ENCODE measurements around the gene TAAR2.

Gene TAAR2

DNA sequence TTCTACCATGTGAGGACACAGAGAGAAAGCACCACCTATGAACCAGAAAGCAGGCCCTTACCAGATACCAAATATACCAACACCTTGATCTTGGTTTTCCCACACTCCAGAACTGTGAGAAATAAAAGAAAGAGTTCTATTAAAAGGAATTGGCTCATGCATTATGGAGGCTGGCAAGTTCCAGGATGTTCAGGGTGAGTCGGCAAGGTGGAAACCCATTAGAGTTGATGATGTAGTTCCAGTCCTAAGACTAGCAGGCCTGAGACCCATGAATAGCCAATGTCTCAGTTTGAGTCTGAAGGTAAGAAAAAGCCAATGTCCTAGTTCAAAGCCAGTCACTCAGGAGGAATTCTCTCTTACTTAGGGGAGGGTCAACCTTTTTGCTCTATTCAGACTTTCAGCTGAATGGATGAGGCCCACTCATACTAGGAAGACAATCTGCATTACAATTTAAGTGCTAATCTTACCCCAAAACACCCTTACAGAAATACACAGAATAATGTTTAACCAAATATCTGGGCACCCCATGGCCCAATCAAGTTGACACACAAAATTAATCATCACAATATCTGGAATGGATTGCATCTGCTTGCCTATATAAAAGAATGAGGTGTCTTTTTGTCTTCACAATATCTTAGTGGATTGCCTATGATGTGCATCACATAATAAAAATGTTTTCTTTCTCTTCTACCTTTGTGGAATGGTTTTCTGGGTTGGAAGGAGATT lies 40.4 kb upstream of the TAAR2 start:
- H3K4me3 ChIP-seq (ENCODE audit: low read depth, low read length), result no peak overlapping the region
- no peak for DNase-seq (ENCODE audit: low read depth)
- TF ChIP-seq, protein P1, sequence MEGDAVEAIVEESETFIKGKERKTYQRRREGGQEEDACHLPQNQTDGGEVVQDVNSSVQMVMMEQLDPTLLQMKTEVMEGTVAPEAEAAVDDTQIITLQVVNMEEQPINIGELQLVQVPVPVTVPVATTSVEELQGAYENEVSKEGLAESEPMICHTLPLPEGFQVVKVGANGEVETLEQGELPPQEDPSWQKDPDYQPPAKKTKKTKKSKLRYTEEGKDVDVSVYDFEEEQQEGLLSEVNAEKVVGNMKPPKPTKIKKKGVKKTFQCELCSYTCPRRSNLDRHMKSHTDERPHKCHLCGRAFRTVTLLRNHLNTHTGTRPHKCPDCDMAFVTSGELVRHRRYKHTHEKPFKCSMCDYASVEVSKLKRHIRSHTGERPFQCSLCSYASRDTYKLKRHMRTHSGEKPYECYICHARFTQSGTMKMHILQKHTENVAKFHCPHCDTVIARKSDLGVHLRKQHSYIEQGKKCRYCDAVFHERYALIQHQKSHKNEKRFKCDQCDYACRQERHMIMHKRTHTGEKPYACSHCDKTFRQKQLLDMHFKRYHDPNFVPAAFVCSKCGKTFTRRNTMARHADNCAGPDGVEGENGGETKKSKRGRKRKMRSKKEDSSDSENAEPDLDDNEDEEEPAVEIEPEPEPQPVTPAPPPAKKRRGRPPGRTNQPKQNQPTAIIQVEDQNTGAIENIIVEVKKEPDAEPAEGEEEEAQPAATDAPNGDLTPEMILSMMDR (IDR thresholded peaks at IDR 0.05; ENCODE audit: low read depth, low read length), result no peak
- TF ChIP-seq POLR2A (IDR thresholded peaks at IDR 0.05; ENCODE audit: extremely low read depth, insufficient read length), result no peak
- TF ChIP-seq, protein P2, sequence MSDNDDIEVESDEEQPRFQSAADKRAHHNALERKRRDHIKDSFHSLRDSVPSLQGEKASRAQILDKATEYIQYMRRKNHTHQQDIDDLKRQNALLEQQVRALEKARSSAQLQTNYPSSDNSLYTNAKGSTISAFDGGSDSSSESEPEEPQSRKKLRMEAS (IDR thresholded peaks at IDR 0.05; ENCODE audit: low read depth, low read length), result no peak
- TF ChIP-seq MYC (IDR thresholded peaks at IDR 0.05; ENCODE audit: low read depth, low read length), result no peak

DNA sequence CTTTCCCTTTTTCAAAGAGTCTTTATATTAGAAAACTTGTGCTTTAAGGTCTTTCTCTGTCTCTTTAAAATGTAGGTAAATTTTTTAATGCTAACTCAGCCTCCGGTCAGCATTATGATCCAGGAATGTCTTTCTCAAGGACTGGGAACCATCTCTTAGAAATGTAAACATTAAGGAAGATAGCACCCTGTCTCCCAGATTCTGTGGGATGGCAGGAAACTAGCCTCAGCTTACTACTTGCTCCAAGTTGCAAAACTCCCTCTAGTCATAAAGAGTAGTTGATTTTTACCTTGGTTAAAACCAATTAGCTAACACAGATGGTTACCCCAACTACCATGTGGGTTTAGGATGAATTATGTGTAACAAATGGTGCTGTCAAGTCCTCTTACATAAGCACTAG lies 39.6 kb upstream of the TAAR2 start:
- TF ChIP-seq POLR2A (IDR thresholded peaks at IDR 0.05; ENCODE audit: extremely low read depth, insufficient read length) (no peak), MYC (IDR thresholded peaks at IDR 0.05; ENCODE audit: low read depth, low read length) (no peak)
- TF ChIP-seq, protein P2 (IDR thresholded peaks at IDR 0.05; ENCODE audit: low read depth, low read length), result no peak
- TF ChIP-seq, protein P1 (IDR thresholded peaks at IDR 0.05; ENCODE audit: low read depth, low read length), result no peak
- no peak overlapping the region for H3K4me3 ChIP-seq (ENCODE audit: low read depth, low read length)
- DNase-seq (ENCODE audit: low read depth), result no peak

DNA sequence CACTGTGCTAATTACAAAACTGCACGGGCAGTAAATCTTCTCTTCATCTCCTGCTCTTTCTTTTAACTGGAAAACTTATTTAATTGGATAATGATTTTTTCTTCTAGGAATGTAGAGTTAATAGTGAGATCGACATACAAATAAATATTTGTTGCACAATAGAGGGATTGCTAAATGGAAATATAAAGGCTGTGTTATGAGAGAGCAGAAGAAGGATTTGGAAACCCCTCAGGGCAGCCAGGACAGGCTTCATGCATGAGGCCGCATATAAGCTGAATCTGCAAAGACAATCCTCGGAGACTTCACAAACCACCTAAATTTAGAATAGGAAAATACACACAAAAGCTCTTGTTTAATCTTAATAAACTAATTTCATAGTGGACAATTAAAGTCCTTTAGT lies 37.8 kb upstream of the TAAR2 start:
- no peak overlapping the region for H3K4me3 ChIP-seq (ENCODE audit: low read depth, low read length)
- TF ChIP-seq, protein P1 (IDR thresholded peaks at IDR 0.05; ENCODE audit: low read depth, low read length), result no peak
- TF ChIP-seq, protein P2 (IDR thresholded peaks at IDR 0.05; ENCODE audit: low read depth, low read length), result no peak
- no peak for TF ChIP-seq MYC (IDR thresholded peaks at IDR 0.05; ENCODE audit: low read depth, low read length)
- TF ChIP-seq POLR2A (IDR thresholded peaks at IDR 0.05; ENCODE audit: extremely low read depth, insufficient read length), result no peak

DNA sequence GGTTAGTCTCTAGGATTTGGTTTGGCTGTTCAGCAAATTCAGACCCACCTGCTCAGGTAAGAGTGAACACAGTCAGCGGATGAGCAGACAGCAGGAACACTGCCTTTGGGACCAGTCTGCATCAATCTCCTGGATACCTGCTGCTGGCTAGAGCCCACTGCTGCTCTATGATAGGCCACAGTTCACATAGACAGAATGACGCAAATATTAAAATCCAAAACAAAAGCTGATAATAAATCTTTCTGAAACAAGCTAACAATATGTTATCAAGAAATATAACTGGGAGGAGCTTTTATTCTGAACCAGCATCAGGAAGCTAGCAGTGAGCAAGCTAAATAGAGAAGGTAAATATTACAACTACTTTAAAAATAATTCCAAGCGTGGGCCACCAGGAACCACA lies 35.0 kb upstream of the TAAR2 start, which contains the start of gene TAAR1:
TAAR1 (minus strand) TSS at position 101 of the 400 bp plus-strand sequence. CDS start 13,179 bp downstream, outside the sequence.
- no peak within 1 kb of the TSS for H3K4me3 ChIP-seq (ENCODE audit: low read depth, low read length)
- TF ChIP-seq, protein P2 (IDR thresholded peaks at IDR 0.05; ENCODE audit: low read depth, low read length), result no peak
- TF ChIP-seq, protein P1 (IDR thresholded peaks at IDR 0.05; ENCODE audit: low read depth, low read length), result no peak
- no peak for TF ChIP-seq POLR2A (IDR thresholded peaks at IDR 0.05; ENCODE audit: extremely low read depth, insufficient read length)
- TF ChIP-seq MYC (IDR thresholded peaks at IDR 0.05; ENCODE audit: low read depth, low read length), result no peak
- DNase-seq (ENCODE audit: low read depth), result no peak

More for the DNA sequence above, 37.8 kb upstream of the TAAR2 start:
- DNase-seq (ENCODE audit: low read depth), result no peak

DNA sequence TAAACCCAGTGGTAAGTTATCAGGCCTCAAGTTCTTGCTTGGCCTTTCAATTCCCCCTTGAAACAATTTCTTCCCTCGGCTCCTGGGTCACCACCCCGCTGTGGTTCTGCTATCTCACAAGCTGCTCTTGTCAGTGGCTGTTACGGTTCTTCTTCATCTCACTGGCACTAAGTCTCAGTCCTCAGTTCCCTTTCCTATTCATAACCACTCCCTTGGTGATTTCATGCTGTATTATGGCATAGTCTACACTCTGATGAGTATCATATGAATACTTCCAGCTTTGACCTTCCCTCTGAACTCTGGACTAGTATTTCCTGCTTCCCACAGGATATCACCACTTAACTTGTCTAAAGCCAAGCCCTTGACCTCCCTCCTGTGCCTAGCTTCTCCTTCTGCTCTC lies 27.0 kb upstream of the TAAR2 start:
- no peak for TF ChIP-seq POLR2A (IDR thresholded peaks at IDR 0.05; ENCODE audit: extremely low read depth, insufficient read length)
- TF ChIP-seq, protein P2 (IDR thresholded peaks at IDR 0.05; ENCODE audit: low read depth, low read length), result no peak
- TF ChIP-seq MYC (IDR thresholded peaks at IDR 0.05; ENCODE audit: low read depth, low read length), result no peak
- TF ChIP-seq, protein P1 (IDR thresholded peaks at IDR 0.05; ENCODE audit: low read depth, low read length), result no peak
- DNase-seq (ENCODE audit: low read depth), result no peak
- no peak overlapping the region for H3K4me3 ChIP-seq (ENCODE audit: low read depth, low read length)
